Measurements from ENCODE around the gene NOTUM. TPM values are rescaled to one million over a fixed set of nuclear protein-coding genes. Genes with fewer than 3 reads are reported as not detected.

The NOTUM gene
- total and polyA plus RNA-seq, 2 of the 4 experiments (the other 2 are of a cell fraction) = 0.05 TPM; not detected in 1

GRCh38 chr17:81994593-81995462 is 33.8 kb upstream of the NOTUM start:
- Histone ChIP-seq H3K27me3 (ENCODE audit: control insufficient read depth, insufficient read depth, low read length) (no peaks in the 10 kb centered on the region), H2BK5ac (ENCODE audit: low read depth, low read length, poor library complexity, severe bottlenecking) (no peak overlapping the region), H3K27ac (ENCODE audit: insufficient read depth, low read length) (no peak overlapping the region), H3K9ac (ENCODE audit: low read depth, low read length) (no peak overlapping the region), H3K4me3 (ENCODE audit: insufficient read depth, low read depth, low read length) (no peak overlapping the region), H3K18ac (ENCODE audit: low read depth, low read length) (no peak overlapping the region), H4K20me1 (ENCODE audit: insufficient read depth, low read length) (peaks cover 6% of the 10 kb centered on the region), H2AK5ac (ENCODE audit: low read depth, low read length) (no peak overlapping the region), H2BK15ac (ENCODE audit: low read depth, low read length) (no peak overlapping the region), H4K91ac (ENCODE audit: insufficient read depth, low read depth, low read length) (no peak overlapping the region), H3K14ac (replicated peaks; ENCODE audit: low read depth, low read length) (no peak overlapping the region), H3K36me3 (ENCODE audit: control insufficient read depth, insufficient read depth, low read length) (peaks cover 10% of the 10 kb centered on the region; the same call in 1 of the 2 replicates), H3K4me1 (ENCODE audit: control insufficient read depth, insufficient read depth, low read length) (peaks cover 13% of the 10 kb centered on the region), H2AFZ (replicated peaks; ENCODE audit: low read length, poor library complexity) (no peak overlapping the region), H2AK9ac (replicated peaks; ENCODE audit: low read depth, low read length, poor library complexity) (peak overlapping the region; percentile 19), H2BK120ac (ENCODE audit: low read depth, low read length) (no peak overlapping the region), H3K9me1 (ENCODE audit: insufficient read depth, low read length) (no peaks in the 10 kb centered on the region), H3K4me2 (ENCODE audit: low read depth, low read length) (no peak overlapping the region), H3K9me3 (ENCODE audit: control insufficient read depth, insufficient read depth, low read length) (no peaks in the 10 kb centered on the region), H3K79me1 (ENCODE audit: low read depth in 1 of 2, low read length in 2 of 2) (peaks cover 9 to 22% of the 10 kb centered on the region in 2 experiments; a peak in 3 of 4 replicates), H4K8ac (ENCODE audit: low read depth in 2 of 2, low read length in 2 of 2) (no peak overlapping the region), H4K5ac (ENCODE audit: low read depth, low read length) (no peak overlapping the region), H2BK20ac (ENCODE audit: low read depth, low read length) (no peak overlapping the region), H3K56ac (ENCODE audit: extremely low read depth, insufficient read depth, low read length) (no peak overlapping the region), H3K4ac (ENCODE audit: low read depth, low read length) (no peak overlapping the region), H3K23ac (ENCODE audit: low read depth, low read length) (no peak overlapping the region)
- BruUV-seq (replicated peaks) = no TSS peak
- intact Hi-C loops (cut with micrococcal nuclease) (no loop called here), dilution Hi-C loops (cut with HindIII; ENCODE audit: low sequenced_read_pairs, unreplicated experiment) (no loop called here), in situ Hi-C loops (cut with MboI; ENCODE audit: low sequenced_read_pairs) (no loop called here)
- ATAC-seq (ENCODE audit: low read depth) (no peak), DNase-seq (no peak)
- CTCF ChIA-PET = no interaction called here
- POLR2A ChIA-PET (ENCODE audit: unreplicated experiment) = no interaction called here
- TF ChIP-seq USF2 (IDR thresholded peaks at IDR 0.05; ENCODE audit: low read depth, low read length) (no peak), CTCF (conservative IDR thresholded peaks at IDR 0.05; ENCODE audit: low read depth, low read length) (no peak), POLR2A (IDR thresholded peaks at IDR 0.05; ENCODE audit: low read depth, low read length) (no peak), MXI1 (IDR thresholded peaks at IDR 0.05; ENCODE audit: borderline replicate concordance, low read depth, low read length) (no peak), BHLHE40 (IDR thresholded peaks at IDR 0.05; ENCODE audit: low read depth, low read length) (no peak), CHD1 (IDR thresholded peaks at IDR 0.05; ENCODE audit: low read depth, low read length) (no peak), RCOR1 (IDR thresholded peaks at IDR 0.05; ENCODE audit: insufficient replicate concordance, low read length) (no peak), SMC3 (IDR thresholded peaks at IDR 0.05; ENCODE audit: low read depth, low read length) (no peak), ELK1 (IDR thresholded peaks at IDR 0.05; ENCODE audit: borderline replicate concordance, low read depth, low read length) (no peak), FOS (IDR thresholded peaks at IDR 0.05; ENCODE audit: low read depth, low read length) (no peak), RFX5 (IDR thresholded peaks at IDR 0.05; ENCODE audit: low read depth, low read length) (no peak)
- 89% methylated on average over 5 of the region's 39 CpGs; no CpG with 5 or more reads in 1 of the 2 experiments for WGBS, 2 experiments (ENCODE audit: extremely low coverage in 2 of 2, insufficient read length in 1 of 2)
